Islet of Langerhans (tissue), 1 donor: ENCODE measurements around the gene MRPS5.

Experiments
- FAIRE-seq: peaks from one replicate; lab custom pipeline; 2011; peaks lifted over from hg19 to GRCh38; lab: Jason Lieb, UNC

MRPS5 gene

DNA sequence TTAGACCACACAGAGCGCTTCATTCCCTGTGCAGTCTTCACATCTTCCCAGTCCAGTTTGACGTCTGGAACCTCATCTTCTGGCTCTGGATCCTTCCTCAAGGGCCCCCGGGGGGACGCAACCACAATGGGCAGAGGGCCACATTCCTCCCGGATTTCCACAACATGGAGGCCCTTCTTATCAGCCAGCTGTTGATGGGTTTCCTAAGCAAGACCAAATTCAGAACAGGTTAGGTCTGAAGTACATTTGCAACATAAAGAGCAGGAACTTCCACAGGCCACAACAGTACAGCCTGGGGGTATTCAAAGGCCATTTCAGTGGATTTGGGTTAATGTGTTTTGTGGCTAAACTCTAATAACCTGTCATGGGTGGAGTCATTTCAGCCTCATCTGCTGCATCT lies 34.2 kb downstream of the MRPS5 start:
- no peak for FAIRE-seq

DNA sequence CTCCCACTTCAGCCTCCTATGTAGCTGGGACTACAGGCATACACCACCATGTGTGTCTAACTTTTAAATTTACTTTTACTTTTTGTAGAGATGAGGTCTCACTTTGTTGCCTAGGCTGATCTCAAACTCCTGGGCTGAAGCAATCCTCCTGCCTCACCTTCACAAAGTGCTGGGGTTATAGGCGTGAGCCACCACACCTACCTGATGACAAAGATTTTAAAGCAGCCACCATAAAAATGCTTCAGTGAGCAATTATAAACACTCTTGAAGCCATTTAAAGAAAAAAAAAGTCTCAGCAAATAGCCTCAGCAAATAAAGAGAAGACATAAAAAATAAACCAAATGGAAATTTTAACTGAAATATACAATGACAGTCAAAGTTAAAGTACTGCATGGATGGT lies 35.6 kb downstream of the MRPS5 start:
- FAIRE-seq: no peak

DNA sequence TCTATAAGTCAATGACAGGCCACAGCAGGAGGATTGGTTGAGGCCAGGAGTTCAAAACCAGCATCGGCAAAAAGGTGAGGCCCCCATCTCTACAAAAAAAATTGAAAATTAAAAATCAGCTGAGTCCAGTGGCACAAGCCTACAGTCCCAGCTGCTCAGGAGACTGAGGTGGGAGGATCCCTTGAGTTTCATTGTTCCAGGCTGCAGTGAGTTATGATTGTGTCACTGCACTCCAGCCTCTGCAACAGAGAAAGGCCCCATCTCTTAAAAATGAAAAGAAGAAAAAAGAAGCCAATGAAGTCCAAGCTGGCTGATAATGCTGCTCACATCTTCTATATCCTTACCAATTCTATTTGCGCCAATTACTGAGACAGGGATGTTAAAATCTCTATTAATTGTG lies 39.1 kb downstream of the MRPS5 start:
- FAIRE-seq: no peak

DNA sequence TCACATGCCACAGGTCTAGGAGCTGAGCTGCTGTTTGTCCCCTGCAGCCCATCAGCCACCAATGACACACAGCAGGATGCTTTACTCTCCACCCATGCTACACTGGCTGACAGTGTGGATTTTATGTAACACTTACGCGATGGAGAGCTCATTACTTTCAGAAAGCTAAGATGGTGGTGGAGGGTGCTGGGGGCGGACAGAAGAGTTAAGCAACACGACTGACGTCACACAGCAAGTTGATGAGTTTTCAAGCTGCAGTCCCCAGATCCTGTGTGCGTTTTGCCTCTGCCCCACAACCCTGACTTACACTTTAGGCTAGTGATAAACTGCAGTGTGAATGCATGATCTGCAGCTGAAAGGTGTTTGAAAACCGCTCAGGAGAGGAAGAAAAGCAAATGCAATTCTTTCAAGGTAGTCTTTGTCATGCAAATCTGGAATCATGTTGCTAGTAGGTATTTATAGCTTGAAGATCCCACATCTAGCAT lies 42.4 kb downstream of the MRPS5 start:
- no peak for FAIRE-seq

DNA sequence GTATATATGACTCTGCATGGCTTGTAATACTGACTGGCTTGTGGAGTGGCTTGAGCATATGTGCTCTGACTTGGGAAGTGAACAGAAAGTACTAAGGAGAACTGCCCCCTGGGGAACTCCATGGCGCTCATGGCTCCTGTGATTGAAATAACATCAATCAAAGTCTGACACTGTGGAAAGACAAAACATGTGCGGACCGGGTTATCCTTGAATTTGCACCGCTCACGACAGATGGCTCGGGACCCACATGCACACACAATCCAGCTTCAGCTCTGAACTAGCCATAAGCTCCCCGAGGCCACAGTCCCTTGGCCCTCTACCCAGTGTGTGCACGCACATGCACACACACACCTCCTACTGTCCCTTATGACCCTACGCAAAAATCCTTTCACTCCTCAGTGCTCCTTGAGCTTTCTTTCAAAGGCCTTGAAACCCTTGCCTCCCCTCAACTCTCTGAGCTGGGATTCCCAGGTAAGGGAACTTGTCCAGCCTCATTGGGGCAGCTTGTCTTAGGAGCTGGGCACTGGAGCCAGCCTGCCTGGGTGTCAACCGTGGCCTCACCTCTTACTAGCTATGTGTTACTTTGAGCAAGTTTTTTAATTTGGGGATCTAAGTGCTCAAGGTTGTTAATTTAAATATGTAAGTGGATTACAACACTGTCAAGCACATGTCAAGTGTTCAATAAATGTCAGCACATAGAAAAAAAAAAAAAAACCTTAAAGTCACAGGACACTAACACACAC lies 43.6 kb downstream of the MRPS5 start:
- no peak for FAIRE-seq

DNA sequence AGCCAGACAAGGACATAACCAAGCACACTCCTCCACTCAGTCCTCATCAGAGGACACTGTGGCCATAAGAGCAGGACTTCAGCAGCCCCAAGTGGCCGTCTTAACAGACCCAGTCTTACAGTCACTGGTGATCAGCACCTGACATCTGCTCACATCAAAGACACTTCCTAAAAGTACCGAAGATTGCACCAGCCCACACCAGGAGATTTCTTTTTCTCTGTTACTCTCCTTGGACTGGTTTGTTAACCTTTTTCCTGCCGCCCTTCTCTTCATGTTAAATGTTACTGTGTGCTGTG lies 44.1 kb downstream of the MRPS5 start:
- FAIRE-seq: no peak

DNA sequence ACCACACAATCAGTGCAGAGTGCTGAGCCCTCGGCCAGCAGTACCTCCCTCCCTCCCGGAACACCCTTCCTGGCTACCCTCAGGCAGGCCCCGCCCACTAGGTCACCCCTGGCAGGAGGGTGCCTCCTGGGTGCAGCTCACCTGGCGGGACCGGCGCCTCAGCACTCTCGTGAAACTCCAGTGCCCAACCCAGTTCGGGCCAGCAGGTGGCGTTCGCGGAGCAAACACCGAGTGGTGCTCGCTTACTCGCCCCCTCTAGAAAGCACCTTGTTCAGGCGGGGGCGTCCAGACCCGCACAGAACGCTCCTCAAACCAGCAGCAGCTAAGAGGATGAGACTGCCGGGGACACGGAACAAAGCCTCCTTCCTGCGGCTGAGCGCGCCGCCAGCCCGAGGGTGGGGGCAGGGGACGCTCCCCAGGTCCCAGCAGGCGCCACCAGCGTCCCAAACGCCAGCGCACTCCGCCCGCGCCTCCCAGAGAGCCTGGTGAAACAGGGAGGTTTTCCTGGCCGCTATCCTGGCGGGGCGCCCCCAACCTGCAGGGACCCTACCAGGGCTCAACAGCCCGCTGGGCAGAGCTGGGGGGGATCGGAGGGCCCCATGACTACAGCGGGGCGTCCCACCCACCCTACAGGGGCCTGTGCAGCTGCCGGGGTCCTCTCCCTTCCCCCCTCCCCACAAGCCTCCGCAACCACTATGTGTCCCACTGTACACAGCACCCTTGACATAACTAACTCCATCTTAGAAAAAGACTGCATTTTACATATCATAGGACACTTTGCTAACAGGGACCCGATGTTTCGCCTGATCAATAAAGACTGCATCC lies 44.7 kb downstream of the MRPS5 start:
- no peak for FAIRE-seq

DNA sequence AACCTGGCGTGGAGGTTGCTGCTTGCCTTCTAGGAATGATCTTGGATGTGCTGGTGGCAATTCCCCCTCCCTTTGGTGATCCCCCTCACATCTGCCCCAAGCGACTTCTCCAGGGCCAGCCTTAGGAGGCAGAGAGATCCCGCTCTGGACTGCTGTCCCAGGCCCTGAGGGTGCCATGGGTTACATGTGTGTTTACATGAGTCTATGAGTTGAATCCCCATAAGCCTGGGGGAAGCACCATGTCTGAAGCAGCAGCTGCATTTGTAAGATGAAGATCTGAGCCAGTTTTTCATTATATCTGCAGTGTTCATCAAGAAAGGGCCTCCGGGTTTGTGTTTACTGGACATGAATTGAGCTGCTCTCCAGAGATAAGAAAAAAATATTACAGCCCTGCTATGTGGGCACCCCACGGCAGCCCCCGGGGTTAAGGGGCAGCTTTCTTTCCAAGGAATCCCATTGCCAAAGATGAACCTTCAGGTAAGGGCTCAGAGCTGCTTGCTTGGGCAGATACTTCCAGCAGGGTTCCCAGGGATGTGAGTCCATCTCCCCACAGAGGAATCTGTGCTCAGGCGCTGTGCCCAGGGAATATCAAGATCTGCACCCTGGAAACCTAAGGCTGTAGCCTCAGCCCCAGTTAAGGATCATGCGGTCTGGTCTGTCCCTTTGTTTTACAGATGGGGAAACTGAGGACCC lies 46.0 kb downstream of the MRPS5 start:
- no peak for FAIRE-seq

DNA sequence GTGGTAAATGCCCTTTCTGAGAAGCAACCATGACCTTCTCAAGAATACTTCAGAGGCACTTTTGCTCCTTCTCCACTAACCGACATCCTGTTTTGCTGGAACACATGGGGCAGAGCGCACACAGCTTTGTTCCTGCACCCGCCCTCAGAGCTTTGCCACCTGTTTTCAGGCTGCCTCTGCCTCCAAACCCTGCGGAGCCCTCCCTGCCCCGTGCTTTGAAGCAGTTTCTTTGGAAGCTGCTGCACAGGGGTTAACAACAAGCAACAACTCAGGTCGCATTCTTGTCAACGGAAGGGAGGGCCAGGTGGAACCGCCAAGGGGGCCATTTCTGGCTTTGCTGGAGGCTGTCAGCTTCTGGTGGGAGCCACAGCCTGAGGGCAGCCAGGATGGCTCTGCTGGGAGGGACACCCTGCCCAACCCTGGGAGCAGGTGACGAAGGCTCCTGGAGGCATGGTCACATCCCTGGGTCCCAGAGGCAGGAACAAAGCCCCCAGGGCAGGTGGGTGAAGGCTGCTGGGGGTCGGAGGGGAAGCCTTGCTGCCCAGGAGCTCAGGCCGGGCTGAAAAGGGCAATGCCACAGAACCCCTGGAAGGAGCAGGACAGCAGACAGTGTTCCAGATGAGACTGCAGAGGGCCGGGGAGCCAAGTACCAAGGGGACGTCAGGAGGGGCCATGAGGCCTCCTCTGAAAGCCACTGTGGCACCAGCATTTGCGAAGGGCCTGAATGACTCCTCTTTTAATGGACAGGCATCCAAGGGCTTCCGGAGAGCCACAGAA lies 46.8 kb downstream of the MRPS5 start:
- no peak for FAIRE-seq

DNA sequence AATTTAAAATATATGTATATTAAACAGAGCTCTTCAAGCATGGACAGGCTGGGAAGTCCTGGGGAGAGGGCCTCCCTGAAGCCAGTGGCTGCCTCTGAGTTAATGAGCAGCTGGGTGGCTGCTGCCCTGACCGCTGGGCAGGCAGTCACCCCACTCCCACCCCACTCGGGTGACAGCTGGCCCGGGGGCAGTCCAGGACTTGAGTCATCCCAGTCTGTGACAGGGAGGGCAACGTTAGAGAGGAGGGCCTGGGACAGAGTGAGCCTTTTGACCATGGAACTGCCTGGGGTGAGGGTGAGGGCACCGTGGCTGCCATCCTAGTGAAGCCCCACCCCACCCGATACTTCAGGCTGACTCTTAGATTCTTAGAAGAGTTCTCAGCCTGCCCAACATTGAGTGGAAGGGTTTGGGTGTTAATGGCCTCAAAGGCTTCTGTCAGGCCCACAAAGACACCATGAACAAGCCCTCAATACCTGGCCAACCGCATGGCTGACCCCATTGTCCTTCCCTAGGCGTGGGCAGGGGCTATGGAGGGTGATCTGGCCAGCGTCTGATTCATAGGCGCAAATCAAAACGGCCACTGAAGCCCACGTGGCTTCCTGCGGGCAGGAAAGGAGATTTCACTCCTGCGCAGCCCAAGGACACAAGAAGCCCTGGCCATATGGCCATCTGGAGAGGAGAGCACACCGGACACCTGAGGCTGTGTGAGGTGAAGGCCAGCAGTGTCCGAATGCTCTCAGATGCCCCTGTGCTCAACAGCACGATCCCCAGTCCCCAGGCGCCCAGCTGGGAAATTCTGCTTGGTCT lies 47.5 kb downstream of the MRPS5 start:
- FAIRE-seq: no peak

DNA sequence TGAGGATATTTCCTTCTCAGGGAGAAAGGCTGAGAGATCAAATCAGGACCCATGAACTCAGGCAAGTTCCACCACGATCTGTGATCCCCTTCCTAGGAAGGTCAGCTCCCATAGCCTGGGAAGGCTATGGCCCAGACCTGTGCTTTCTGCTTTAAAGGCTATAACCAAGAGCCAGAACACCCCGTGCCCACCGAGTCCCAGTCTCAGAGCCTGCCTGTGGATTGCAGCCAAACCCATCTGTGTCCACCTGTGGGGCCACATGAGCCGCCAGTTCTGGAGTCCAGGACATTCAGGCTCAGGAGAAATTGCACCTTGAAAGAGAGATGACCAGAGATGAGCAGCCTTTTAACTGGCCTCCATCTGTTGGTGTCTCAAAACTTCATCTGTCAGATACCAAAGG lies 49.2 kb downstream of the MRPS5 start:
- FAIRE-seq: no peak

DNA sequence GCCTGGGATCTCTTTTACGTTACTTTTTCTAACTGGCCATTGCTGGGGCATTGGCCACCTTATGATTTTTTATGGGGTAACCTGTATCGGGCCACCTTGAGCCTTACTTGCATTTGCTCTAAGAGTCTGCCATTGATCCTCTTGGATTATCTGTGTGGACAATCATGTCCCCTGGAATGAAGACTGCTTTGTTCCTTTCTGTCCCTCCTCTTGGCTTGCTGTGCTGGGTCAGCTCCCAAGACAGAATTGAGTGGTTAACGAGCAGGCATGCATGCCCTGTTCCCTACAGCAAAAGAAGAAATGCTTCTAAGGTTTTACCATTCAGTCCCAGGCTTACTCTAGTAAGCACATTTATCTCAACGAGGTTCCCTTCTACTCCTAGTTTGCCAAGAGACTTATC lies 49.8 kb downstream of the MRPS5 start:
- FAIRE-seq: no peak

DNA sequence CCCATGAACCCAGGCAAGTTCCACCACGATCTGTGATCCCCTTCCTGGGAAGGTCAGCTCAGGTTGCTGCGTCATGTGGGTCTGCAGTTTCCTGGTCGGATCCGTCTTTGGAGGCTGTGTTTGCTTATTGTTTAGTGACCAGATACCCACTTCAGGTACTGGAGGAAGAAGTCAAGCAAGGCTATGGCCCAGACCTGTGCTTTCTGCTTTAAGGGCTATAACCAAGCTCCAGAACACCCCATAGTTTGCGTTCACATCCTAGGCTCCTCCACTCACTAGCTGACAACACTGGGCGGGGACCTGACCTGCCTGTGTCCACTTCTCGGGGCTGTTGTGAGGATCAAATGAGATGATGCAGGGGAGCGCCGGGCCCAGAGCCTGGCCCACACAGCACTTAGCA lies 52.1 kb downstream of the MRPS5 start:
- FAIRE-seq: no peak

DNA sequence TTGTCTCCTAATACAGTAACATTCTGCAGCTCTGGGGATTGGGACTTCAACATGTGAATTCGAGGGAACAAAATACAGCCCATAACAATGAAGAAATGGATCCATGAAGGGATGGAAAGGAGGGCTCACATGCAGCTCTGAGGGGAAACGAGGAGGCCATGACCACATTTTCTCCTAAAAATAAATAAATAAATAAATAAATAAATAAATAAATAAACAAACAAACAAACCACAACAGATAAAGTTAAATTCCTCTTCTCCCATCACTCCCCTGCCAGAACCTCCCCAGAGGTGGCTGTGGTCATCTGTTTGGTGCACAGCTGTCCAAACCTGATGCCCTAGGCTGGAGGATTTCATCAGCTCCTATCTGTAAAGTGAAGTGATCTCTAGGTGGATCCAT lies 53.4 kb downstream of the MRPS5 start:
- no peak for FAIRE-seq

DNA sequence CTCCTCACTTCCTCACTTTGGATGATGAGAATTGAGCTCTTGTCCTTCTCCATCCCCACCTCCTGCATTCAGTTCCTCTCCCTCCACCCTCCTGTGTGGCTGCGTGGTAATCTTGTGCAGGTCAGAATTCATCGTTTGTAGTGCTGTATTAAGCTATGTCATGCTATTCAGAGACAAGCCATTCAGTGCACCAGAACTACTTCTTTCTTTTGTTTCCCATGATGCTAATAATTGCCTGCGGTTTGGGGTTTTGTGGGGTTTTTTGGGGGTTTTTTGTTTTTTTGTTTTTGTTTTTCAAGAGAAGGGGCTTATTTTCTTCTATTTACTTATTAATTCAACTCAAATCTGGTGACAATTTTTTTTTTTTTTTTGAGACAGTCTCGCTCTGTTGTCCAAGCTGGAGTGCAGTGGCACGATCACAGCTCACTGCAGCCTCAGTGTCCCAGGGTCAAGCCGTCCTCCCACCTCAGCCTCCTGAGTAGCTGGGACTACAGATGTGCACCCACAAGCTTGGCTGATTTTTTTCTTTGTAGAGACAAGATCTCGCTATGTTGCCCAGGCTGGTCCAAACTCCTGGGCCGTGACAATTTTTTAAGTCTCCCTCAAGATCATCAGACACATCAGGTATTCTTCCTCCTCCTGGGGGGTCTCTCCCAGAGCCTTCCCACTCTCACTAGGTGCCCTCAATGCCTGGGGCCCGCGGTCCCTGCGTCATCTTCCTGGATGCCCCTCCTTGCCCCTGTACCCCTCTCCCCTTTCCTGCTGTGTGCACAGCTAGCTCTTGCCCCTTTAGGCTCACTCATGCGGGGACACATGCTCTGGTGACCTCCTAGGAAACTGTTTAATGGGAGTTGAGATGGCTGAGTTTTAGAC lies 58.3 kb downstream of the MRPS5 start:
- no peak for FAIRE-seq

DNA sequence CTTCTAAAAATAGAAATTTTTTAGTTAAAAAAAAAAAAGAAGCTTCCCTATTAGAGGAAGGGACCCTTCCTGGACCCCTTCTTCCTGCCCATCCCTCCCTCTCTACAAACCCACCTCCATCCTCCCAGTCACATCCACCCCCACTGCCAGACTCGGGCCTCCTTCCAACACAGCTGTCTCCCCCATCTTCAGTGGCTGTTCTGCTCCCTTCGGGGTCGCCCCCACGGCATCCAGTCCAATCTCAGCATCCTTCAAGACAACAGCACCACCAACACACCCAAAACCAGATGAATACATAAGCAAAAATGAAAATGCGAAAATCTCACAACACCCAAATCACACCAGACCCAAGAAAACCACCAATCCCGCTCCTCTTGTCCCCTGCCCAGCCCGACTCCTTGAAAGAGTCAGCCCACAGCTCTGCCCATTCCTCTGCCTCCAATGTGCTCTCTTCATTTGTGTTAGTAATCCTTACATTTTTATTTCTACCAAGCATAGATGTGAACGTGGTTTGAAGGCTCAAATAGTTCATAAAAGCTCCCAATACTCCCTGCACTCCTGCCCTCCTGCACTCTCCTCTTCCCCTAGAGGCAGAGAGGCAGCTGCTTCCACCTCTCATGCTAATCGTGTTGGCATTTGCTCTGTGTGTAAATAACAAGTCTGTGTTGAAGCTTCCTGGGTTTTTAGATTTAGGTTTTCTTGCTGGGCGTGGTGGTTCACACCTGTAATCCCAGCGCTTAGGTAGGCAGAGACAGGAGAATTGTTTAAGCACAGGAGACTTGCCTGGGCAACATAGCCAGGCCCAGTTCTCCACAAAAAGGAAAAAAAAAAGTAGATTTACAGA lies 59.1 kb downstream of the MRPS5 start:
- FAIRE-seq: no peak

DNA sequence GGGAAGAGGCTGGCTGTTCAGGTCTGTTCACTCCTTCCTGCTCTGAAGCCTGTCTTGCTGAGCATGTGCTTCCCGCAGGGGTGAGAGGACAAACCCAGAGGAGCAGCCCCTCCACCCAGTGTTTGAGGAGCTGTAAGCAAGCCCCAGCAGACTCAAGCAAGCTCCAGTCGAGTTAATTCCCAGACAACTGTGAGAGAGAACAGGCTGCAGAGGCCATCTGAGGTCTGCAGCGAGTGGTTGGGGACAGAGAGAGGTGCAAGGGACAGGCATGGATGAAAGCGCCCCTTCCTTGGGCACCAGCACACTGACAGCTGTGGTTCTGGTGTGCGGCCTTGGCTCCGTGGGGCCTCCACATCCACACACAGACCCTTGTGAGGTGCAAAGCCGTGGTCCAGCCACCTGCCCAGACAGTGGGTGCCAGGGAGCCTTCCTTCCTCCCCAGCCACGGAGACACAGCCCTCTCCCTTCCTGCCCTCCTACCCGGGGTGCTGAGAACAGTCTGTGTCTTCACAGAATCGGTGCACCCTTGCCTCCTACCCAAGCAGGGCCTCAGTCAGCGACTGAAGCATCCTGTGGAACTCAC lies 59.9 kb downstream of the MRPS5 start:
- no peak for FAIRE-seq

DNA sequence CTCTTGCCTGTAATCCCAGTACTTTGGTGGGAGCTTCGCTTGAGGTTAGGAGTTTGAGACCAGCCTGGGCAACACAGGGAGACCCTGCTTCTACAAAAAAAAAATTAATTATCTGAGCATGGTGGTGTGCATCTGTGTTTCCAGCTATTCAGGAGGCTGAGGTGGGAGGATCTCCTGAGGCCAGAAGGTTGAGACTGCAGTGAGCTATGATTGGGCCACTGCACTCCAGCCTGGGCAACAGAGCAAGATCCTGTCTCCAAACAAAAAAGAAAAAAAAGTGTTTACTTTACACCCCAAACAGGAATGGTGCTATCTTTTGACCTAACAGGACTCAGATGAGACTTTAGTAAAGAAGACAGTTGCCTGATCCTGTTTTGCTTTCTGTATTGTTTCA lies 60.5 kb downstream of the MRPS5 start:
- FAIRE-seq: no peak

DNA sequence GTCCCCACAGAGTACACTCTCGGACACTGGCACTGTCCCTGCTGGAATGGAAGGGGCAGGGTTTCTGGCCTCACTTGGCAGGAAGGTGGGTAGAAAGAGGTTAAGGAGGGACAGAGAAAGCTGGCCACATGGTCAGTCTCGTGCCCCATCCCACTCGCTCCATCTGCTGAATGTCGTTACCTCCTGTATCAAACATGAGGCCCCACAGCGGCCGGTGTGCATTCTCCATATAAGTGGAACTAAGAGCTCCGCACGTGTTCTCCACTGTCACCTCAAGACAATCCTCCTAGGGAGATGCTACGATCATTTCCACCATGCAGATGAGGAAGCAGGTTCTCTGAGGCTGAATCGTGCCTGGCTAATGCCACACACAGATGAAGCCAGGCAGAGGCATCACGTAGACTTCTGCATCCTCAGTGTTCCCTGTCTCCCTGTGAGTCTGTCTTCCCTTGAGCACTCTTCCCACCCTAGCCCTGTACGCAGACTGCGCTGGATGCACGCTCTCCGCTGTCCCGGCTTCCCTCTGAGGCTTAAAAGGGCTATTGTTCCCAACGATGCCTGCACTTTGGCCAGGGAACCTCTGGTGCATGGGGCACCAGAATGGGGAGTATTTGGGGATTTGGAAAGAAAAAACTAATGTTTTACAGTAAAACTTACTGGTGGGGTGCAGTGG lies 61.0 kb downstream of the MRPS5 start:
- no peak for FAIRE-seq
